ENCODE data around the gene CYP2W1.
"Not testable (repeated sequence)": the region's sequence is repeated elsewhere in the genome, so short reads cannot be mapped to it uniquely, and the experiment has no call there.

CYP2W1 gene

GRCh38 chr7:997404-998395 is 14.7 kb downstream of the CYP2W1 start:
- peaks cover 34% of the 10 kb centered on the region for H3K4me1 ChIP-seq (ENCODE audit: control insufficient read depth, insufficient read depth, low read length)
- peaks cover 7% of the 10 kb centered on the region; the same call in 1 of the 2 replicates for H3K36me3 ChIP-seq (ENCODE audit: control insufficient read depth, insufficient read depth, low read length)
- no peaks in the 10 kb centered on the region for H3K9me3 ChIP-seq (ENCODE audit: control insufficient read depth, insufficient read depth, low read depth, low read length)
- H3K27ac ChIP-seq (ENCODE audit: low read depth, low read length) = no peak overlapping the region
- H3K9ac ChIP-seq (ENCODE audit: low read length) = no peak overlapping the region
- H3K27me3 ChIP-seq (ENCODE audit: control insufficient read depth, insufficient read depth, low read length) = no peaks in the 10 kb centered on the region
- no peak overlapping the region for H3K4me3 ChIP-seq (ENCODE audit: low read depth, low read length)

- no peaks in the 10 kb centered on the region for H3K9me3 ChIP-seq (ENCODE audit: control insufficient read depth, insufficient read depth, low read depth, low read length)
- H3K9ac ChIP-seq (ENCODE audit: low read length) = no peak overlapping the region
- H3K4me3 ChIP-seq (ENCODE audit: low read depth, low read length) = no peak overlapping the region
- peaks cover 7% of the 10 kb centered on the region; the same call in 1 of the 2 replicates for H3K36me3 ChIP-seq (ENCODE audit: control insufficient read depth, insufficient read depth, low read length)
- peaks cover 27% of the 10 kb centered on the region; the same call in 1 of the 2 replicates for H3K4me1 ChIP-seq (ENCODE audit: control insufficient read depth, insufficient read depth, low read length)
- H3K27ac ChIP-seq (ENCODE audit: low read depth, low read length) = no peak overlapping the region
- H3K27me3 ChIP-seq (ENCODE audit: control insufficient read depth, insufficient read depth, low read length) = no peaks in the 10 kb centered on the region
These were observed 16.3 kb downstream of the CYP2W1 start for GRCh38 chr7:999149-999879.

GRCh38 chr7:999941-1000935 is 17.3 kb downstream of the CYP2W1 start:
- H3K9me3 ChIP-seq (ENCODE audit: control insufficient read depth, insufficient read depth, low read depth, low read length) = no peaks in the 10 kb centered on the region
- no peak overlapping the region for H3K27ac ChIP-seq (ENCODE audit: low read depth, low read length)
- H3K27me3 ChIP-seq (ENCODE audit: control insufficient read depth, insufficient read depth, low read length) = no peaks in the 10 kb centered on the region
- H3K4me1 ChIP-seq (ENCODE audit: control insufficient read depth, insufficient read depth, low read length) = peaks cover 27% of the 10 kb centered on the region; the same call in 1 of the 2 replicates
- peaks cover 7% of the 10 kb centered on the region; the same call in 1 of the 2 replicates for H3K36me3 ChIP-seq (ENCODE audit: control insufficient read depth, insufficient read depth, low read length)
- H3K9ac ChIP-seq (ENCODE audit: low read length) = no peak overlapping the region
- no peak overlapping the region for H3K4me3 ChIP-seq (ENCODE audit: low read depth, low read length)

- H3K9ac ChIP-seq (ENCODE audit: low read length); H3K9me3 ChIP-seq (ENCODE audit: control insufficient read depth, insufficient read depth, low read depth, low read length); H3K4me3 ChIP-seq (ENCODE audit: low read depth, low read length); H3K27me3 ChIP-seq (ENCODE audit: control insufficient read depth, insufficient read depth, low read length); H3K27ac ChIP-seq (ENCODE audit: low read depth, low read length); H3K36me3 ChIP-seq (ENCODE audit: control insufficient read depth, insufficient read depth, low read length): not testable (repeated sequence)
- peaks cover 27% of the 10 kb centered on the region; the same call in 1 of the 2 replicates for H3K4me1 ChIP-seq (ENCODE audit: control insufficient read depth, insufficient read depth, low read length)
These were observed 18.2 kb downstream of the CYP2W1 start for GRCh38 chr7:1001069-1001770.

- H3K27ac ChIP-seq (ENCODE audit: low read depth, low read length); H3K4me3 ChIP-seq (ENCODE audit: low read depth, low read length); H3K36me3 ChIP-seq (ENCODE audit: control insufficient read depth, insufficient read depth, low read length); H3K27me3 ChIP-seq (ENCODE audit: control insufficient read depth, insufficient read depth, low read length); H3K9me3 ChIP-seq (ENCODE audit: control insufficient read depth, insufficient read depth, low read depth, low read length); H3K9ac ChIP-seq (ENCODE audit: low read length): not testable (repeated sequence)
- H3K4me1 ChIP-seq (ENCODE audit: control insufficient read depth, insufficient read depth, low read length) = peaks cover 27% of the 10 kb centered on the region; the same call in 1 of the 2 replicates
These were observed 19.0 kb downstream of the CYP2W1 start for GRCh38 chr7:1002026-1002425.

GRCh38 chr7:1002445-1002844 is 19.5 kb downstream of the CYP2W1 start:
- H3K4me3 ChIP-seq (ENCODE audit: low read depth, low read length) = not testable (repeated sequence)

GRCh38 chr7:1004018-1004852 is 21.3 kb downstream of the CYP2W1 start:
- Histone ChIP-seq H3K4me1 (ENCODE audit: control insufficient read depth, insufficient read depth, low read length) (peaks cover 15% of the 10 kb centered on the region; the same call in 1 of the 2 replicates), H3K4me3 (ENCODE audit: low read depth, low read length) (no peak overlapping the region), H3K9ac (ENCODE audit: low read length) (no peak overlapping the region), H3K9me3 (ENCODE audit: control insufficient read depth, insufficient read depth, low read depth, low read length) (no peaks in the 10 kb centered on the region), H3K27ac (ENCODE audit: low read depth, low read length) (no peak overlapping the region), H3K36me3 (ENCODE audit: control insufficient read depth, insufficient read depth, low read length) (peaks cover 9% of the 10 kb centered on the region; the same call in 1 of the 2 replicates), H3K27me3 (ENCODE audit: control insufficient read depth, insufficient read depth, low read length) (no peaks in the 10 kb centered on the region)

More at GRCh38 chr7:1002445-1002844, 19.5 kb downstream of the CYP2W1 start:
- H3K4me1 ChIP-seq (ENCODE audit: control insufficient read depth, insufficient read depth, low read length) = peaks cover 23% of the 10 kb centered on the region; the same call in 1 of the 2 replicates
- not testable (repeated sequence) for H3K27ac ChIP-seq (ENCODE audit: low read depth, low read length); H3K9me3 ChIP-seq (ENCODE audit: control insufficient read depth, insufficient read depth, low read depth, low read length); H3K36me3 ChIP-seq (ENCODE audit: control insufficient read depth, insufficient read depth, low read length); H3K9ac ChIP-seq (ENCODE audit: low read length); H3K27me3 ChIP-seq (ENCODE audit: control insufficient read depth, insufficient read depth, low read length)

GRCh38 chr7:1005303-1005702 is 22.3 kb downstream of the CYP2W1 start:
- no peak overlapping the region for H3K9ac ChIP-seq (ENCODE audit: low read length)
- no peak overlapping the region for H3K27ac ChIP-seq (ENCODE audit: low read depth, low read length)
- H3K4me3 ChIP-seq (ENCODE audit: low read depth, low read length) = no peak overlapping the region
- peaks cover 9% of the 10 kb centered on the region; the same call in 1 of the 2 replicates for H3K4me1 ChIP-seq (ENCODE audit: control insufficient read depth, insufficient read depth, low read length)
- H3K27me3 ChIP-seq (ENCODE audit: control insufficient read depth, insufficient read depth, low read length) = no peaks in the 10 kb centered on the region
- peaks cover 14% of the 10 kb centered on the region; the same call in 1 of the 2 replicates for H3K36me3 ChIP-seq (ENCODE audit: control insufficient read depth, insufficient read depth, low read length)
- H3K9me3 ChIP-seq (ENCODE audit: control insufficient read depth, insufficient read depth, low read depth, low read length) = no peaks in the 10 kb centered on the region

- no peaks in the 10 kb centered on the region for H3K9me3 ChIP-seq (ENCODE audit: control insufficient read depth, insufficient read depth, low read depth, low read length)
- no peak overlapping the region for H3K27ac ChIP-seq (ENCODE audit: low read depth, low read length)
- H3K9ac ChIP-seq (ENCODE audit: low read length) = no peak overlapping the region
- no peaks in the 10 kb centered on the region for H3K27me3 ChIP-seq (ENCODE audit: control insufficient read depth, insufficient read depth, low read length)
- no peaks in the 10 kb centered on the region for H3K4me1 ChIP-seq (ENCODE audit: control insufficient read depth, insufficient read depth, low read length)
- H3K4me3 ChIP-seq (ENCODE audit: low read depth, low read length) = no peak overlapping the region
- H3K36me3 ChIP-seq (ENCODE audit: control insufficient read depth, insufficient read depth, low read length) = peaks cover 14% of the 10 kb centered on the region; the same call in 1 of the 2 replicates
These were observed 24.9 kb downstream of the CYP2W1 start for GRCh38 chr7:1007901-1008300.

Data from HUES6 (cell line).